Activated CD8-positive, alpha-beta memory T cell treated with anti-CD3 and anti-CD28 coated beads, Interleukin-2, amount 50 U/mL, for 24 hours (primary cell): ENCODE data around the gene AP1S2.
"Not testable (repeated sequence)": the region's sequence is repeated elsewhere in the genome, so short reads cannot be mapped to it uniquely, and the experiment has no call there.

Source experiments
- DNase-seq: peaks from one replicate; pipeline ENCODE4 v3.0.0-alpha.2; 2020; ENCODE audit errors: extremely low read depth

Gene AP1S2

DNA sequence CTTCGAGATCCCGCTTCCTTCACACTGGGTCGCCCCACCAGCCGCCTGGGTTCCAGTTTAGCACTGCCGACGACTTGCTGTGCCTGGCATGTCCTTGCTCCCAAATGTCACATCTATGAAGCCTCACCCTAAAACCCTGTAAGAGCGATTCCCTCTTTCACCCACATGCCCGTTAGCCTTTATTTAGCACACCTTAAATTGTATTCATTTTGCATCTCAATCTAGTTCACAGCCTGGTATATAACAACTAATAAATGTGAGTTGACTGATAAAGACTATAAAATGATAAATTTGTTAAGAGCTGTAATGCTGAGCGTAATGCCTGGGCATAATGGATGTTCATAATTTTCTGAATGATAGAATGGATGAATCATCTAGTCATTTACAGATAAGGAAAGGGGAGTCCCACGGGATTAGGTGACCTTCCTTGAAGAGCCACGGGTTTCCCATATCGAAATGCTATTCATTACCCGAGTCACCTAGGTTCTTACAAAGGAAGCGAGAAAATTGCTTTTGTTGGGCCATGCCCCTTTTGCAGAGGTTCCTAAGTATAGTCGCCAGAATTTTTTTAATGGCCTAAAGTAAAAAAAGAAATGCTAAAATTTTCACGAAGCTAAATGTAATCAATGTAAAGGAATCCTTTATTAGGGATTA is 1.1 kb upstream of the AP1S2 start:
- DNase-seq: no peak

DNA sequence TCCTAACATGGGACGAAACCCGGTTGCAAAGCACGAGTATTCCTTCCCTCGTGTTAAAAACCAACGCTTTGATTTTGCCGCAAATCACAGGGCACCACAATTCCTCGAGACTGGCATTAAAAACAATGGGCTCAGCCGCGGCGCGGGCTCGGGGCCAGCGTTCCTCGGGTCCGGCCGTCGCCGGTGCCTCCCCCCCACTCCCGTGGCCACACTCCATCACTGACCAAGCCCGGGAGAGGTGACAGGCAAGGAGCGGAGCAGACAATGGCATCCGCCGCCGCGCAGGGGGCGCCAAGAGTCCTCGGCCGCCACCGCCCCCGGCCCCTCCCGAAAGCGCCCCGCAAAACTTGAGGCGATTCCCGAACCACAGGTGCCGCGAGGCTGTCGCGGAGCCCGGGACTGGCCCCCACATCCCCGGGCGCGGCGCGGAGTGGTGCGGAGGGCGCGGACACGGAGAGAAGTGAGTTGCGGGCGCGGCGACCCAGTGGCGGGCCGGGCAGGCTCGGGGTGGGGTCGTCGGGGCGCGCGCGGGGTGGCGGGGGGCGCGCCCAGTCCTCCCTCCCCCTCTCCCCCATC is 445 bp downstream of the AP1S2 start:
- DNase-seq: no peak

DNA sequence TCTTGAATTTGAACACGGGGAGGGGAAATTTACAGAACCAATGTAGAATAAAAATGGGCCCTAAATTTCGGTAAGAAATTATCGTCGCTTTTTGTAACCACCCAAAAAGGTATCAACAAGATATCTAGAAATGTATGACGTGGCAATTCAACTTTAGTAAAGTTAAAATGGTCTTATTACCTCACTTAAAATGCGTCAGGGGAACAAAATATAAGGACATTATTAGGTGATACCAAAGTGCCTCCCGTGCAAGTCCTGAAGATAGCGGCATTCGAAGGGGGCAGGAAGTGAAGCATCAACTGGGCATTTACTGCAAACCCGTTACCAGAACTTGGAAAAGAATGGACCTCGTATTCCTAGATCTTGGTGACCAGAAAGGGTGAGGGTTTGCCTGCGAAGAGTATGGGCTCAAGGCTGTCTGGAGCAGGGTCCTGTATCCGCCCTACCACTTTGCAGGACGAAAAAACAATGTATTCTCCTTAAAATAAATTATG is 980 bp downstream of the AP1S2 start:
- DNase-seq: no peak

DNA sequence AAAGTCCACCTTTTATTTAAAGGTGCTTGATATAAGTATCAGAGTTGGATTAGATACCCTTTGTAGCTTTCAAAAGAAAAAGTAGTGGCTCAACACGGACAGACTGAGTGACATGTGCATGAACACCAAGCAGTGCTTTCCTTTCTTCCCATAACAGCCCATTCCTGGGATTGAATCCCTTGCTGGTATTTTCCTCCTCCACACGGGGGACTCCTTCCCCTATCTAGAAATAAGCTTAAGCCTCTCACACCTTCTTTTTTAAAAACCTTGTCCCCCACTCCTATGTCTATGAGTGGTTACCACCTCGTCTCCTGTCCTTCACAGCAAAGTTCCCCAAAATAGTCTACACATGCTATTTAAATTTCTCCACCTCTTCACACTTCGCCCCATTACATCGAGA is 5.1 kb downstream of the AP1S2 start:
- no peak for DNase-seq

- no peak for DNase-seq
Observed at GRCh38 chrX:15848576-15848975, 6.0 kb downstream of the AP1S2 start.

DNA sequence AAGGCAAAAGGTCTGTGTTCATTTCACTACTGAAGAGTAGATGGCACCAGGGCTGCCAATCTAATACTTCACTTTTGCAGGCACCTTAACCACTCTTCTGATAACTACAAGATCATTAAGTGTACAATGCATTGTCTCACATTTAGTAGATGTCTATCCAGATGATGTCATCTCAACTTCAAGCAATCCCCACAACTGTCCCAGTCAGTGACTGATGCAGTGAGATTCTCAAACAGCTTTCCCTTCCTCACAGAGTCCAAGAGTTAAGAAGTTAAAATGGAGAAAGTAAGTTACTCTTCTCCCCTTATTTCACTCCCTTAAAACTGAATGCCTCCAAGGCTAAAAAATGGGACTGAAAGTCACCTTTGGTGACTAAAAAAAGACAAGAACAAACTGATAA is 10.7 kb downstream of the AP1S2 start:
- DNase-seq: no peak

GRCh38 chrX:15841853-15842516 is 12.6 kb downstream of the AP1S2 start:
- no peak for DNase-seq

- DNase-seq: no peak
Observed at GRCh38 chrX:15838017-15838416, 16.6 kb downstream of the AP1S2 start.

DNA sequence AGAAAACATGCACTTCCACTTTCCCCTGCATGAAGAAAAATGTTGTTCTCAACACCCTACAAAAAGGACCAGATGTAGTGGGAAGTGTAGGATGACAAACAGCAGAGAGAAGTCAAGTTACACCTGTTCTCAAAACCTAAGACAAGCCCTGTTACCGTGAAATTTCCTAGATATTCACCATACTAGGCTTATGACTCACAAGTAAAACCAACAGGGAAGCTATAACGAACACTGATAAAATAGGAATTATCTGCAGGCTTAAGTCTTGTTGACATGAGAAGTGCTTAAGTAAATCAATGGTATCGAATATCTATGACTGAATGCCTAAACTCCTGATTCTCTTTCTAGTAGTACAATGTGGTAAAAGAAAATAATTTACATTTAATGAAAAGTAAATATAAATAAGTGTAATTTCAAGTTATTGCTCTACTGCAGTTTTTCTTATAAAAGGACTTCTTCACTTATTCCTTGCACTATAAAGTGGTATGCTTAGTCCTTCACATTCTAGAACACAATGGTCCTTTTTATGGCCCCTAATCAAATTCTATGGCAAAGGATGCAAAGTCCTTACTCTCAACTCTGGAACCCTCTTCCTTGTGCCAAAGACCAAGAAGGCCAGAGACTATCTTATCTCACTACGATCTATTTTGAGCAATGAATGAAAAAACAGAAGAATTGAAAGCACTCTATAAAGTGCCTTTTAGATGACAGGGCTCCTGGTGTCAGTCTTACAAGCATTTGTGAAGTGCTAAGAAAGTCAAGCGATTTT is 19.6 kb downstream of the AP1S2 start:
- DNase-seq: no peak

DNA sequence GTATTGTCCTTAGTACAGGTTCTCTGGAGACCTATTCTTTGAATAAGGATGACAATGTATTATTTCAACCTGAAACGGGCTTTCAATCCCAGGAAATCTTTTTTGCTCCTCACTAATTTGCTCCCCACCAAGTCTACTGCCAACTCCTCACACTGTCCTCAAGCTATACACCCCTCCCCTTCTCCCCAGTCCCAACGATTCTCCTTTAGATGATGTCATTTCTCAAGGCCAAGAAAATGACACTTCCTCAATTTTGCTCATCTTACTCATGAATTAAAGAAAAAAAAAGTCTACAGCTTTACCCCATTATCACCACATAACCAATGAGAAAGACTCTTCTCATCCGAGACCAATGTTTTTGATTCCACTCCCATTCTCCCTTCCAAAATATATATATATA is 20.6 kb downstream of the AP1S2 start:
- no peak for DNase-seq

DNA sequence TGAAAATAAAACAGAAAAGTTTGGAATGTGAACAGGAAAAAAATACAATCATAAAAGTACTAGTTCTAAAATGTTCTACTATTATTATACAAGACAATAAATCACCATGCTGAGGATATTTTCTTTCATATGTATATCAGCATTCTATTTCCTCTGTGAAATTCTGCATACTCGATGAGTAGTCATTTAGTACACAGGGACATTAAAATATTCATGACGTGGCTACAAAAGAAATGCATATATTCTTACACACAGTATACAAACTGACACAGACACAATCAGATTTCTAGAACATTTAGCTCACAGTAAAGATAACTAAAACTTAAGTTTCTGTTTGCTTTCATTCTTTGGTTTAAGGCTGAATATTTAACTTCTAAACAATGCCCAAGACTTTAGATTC is 23.3 kb downstream of the AP1S2 start:
- DNase-seq: not testable (repeated sequence)

DNA sequence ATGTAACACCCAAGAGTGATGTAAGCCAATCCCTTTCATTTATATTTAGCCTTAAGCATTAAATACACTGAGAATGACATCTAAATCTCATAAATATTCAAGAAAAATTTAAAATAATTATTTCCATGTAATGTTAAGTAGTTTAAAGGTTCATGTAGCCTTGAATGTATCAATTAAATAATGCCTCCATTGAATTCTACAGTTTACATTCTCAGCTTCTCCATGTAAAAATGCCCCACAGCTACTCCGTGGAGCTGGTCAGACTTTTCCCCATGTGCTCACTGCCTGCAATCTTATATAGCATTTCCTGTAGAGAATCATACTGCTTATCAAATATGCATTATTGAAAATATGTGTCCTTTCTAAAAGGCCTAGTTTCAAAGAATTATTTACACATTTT is 25.4 kb downstream of the AP1S2 start:
- DNase-seq: no peak

- no peak for DNase-seq
Observed at GRCh38 chrX:15825936-15826335, 28.7 kb downstream of the AP1S2 start.

GRCh38 chrX:15822922-15823321 is 31.7 kb downstream of the AP1S2 start:
- DNase-seq: no peak

GRCh38 chrX:15820106-15821073 is 34.2 kb downstream of the AP1S2 start:
- DNase-seq: no peak

GRCh38 chrX:15816886-15817285 is 37.7 kb downstream of the AP1S2 start:
- no peak for DNase-seq

DNA sequence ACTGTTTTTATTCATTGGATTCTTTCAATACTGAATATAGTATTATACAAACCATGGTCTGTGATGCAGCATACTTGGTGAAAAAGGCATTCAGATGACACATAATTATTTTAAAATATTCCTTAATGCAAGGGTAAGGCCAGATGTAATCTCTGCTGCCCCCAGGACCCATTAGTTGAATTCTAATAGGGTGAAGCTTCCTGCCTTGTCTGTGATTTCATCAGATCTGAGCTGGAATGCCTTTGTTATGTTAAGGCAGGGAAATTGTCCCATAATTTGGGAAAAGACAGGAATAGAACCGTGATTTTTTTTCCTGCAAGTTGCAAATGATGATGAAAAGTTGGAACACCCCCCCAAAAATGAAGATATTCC is 38.2 kb downstream of the AP1S2 start:
- DNase-seq: no peak

GRCh38 chrX:15815779-15816437 is 38.7 kb downstream of the AP1S2 start:
- no peak for DNase-seq

- DNase-seq: no peak
Observed at GRCh38 chrX:15814771-15815365, 39.7 kb downstream of the AP1S2 start.

GRCh38 chrX:15813416-15813815 is 41.2 kb downstream of the AP1S2 start:
- no peak for DNase-seq
